MM.1S (cell line): ENCODE measurements around the gene NPLOC4.

Source experiments
- CTCF ChIP-seq: fragments of 300-600 bp; sonication (generic); IDR thresholded peaks from 2 replicates; pipeline ENCODE4 v1.5.1; 2016; ENCODE audit warnings: antibody characterized with exemption, low read length, mixed read lengths
- EZH2 ChIP-seq: fragments of 300-600 bp; sonication (generic); optimal IDR thresholded peaks from 2 replicates; pipeline ENCODE3; 2017; ENCODE audit warnings: low read depth, mild to moderate bottlenecking, antibody characterized with exemption, low read length, mixed read lengths
- EZH2phosphoT487 ChIP-seq: fragments of 300-600 bp; sonication (generic); IDR thresholded peaks from 2 replicates; pipeline ENCODE4 v1.6.1; 2018; ENCODE audit warnings: antibody characterized with exemption, low read length

DNA sequence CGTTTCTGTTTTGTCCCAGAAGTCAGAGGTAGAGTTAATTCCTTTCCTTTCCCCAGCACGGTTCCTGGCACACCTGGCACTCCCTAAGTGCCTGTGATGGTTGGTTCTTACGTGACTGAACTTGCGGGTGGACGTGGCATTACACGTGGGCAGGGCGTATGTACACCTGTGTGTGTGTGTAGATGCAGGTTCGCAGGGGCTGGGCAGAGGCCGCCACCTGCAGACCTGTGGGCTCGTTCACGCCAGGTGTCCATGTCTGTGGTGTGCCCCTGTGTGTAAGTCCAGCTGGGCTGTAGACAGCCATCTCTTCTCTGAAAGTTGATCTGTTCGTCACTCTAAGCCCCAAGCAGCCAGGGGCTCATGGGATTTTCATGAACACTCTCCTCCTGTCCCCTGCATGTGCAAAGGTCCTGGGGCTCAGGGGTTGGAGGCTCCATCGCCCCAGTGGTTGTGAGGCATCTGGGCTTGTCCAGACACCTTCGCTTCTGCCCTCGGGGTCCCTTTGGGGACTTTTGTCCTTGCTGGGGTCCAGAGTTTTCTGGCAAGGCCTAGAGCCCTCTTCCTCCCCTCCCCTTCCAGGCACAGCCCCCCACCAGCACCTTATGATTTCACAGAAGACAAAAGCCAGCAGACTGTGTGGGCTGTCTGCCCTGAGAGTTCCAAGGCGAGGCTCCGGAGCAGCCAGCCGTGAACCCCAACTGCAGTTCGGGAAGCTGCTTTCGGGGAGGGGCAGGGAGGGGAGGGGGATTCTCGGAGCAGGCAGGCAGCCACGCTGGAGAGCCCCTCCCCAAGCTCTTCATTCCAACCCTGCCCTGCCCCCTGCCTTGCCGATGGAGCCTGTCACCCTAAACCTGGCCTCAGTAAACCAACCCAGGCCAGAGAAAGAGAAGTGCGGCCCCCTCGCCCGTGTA, 114.2 kb downstream of the NPLOC4 start:
- TF ChIP-seq CTCF (no peak), EZH2phosphoT487 (no peak), EZH2 (no peak)
